HepG2 (cell line): Measurements from ENCODE around the gene ZNF184. TPM values are rescaled to one million over a fixed set of nuclear protein-coding genes. Genes with fewer than 3 reads are reported as not detected.
A peak's percentile ranks its signal among the peaks of the same experiment; 100 is the strongest.

ENCODE experiments used
- AFF4 ChIP-seq: sonication (generic); formaldehyde crosslinking; IDR thresholded peaks from 2 replicates; pipeline ENCODE4 v1.4.0; 2020; ENCODE audit warnings: missing genetic modification reagents
- DMAP1 ChIP-seq: IDR thresholded peaks from 2 replicates; pipeline ENCODE4 v1.6.1; 2016
- EP300 ChIP-seq, 3 experiments: sonication (generic) in 1 of 3; formaldehyde crosslinking in 1 of 3; IDR thresholded peaks; 2 replicates each; pipeline versions ENCODE4 v1.5.1 to v1.6.1; 2011 to 2020; ENCODE audit warnings: low read depth in 2 of 3, low read length in 2 of 3, borderline replicate concordance in 1 of 3, improper control_type of control experiment in 1 of 3, mild to moderate bottlenecking in 1 of 3, missing genetic modification reagents in 1 of 3, moderate library complexity in 1 of 3
- HBP1 ChIP-seq: IDR thresholded peaks from 2 replicates; pipeline ENCODE4 v1.6.1; 2016; ENCODE audit warnings: low read depth, control low read depth
- HNRNPH1 ChIP-seq: fragments of 200-400 bp; formaldehyde crosslinking; optimal IDR thresholded peaks from 2 replicates; pipeline ENCODE3; 2017; ENCODE audit warnings: mild to moderate bottlenecking, low read depth, low read length
- IRF1 ChIP-seq: sonication (generic); formaldehyde crosslinking; IDR thresholded peaks from 2 replicates; pipeline ENCODE4 v1.4.0; 2020; ENCODE audit warnings: low read depth, mild to moderate bottlenecking, missing genetic modification reagents
- KDM4B ChIP-seq: sonication (generic); formaldehyde crosslinking; IDR thresholded peaks from 2 replicates; pipeline ENCODE4 v1.4.0; 2020; ENCODE audit warnings: missing genetic modification reagents
- MED8 ChIP-seq: sonication (generic); formaldehyde crosslinking; IDR thresholded peaks from 2 replicates; pipeline ENCODE4 v1.8.1; 2023; ENCODE audit warnings: mild to moderate bottlenecking, missing genetic modification reagents; ENCODE audit not compliant: insufficient replicate concordance
- MIER3 ChIP-seq: IDR thresholded peaks from 2 replicates; pipeline ENCODE4 v1.6.1; 2016; ENCODE audit warnings: missing compliant biosample characterization, borderline replicate concordance
- MXD4 ChIP-seq: IDR thresholded peaks from 2 replicates; pipeline ENCODE4 v1.6.1; 2016; ENCODE audit warnings: mild to moderate bottlenecking, missing biosample characterization, missing genetic modification reagents
- TFE3 ChIP-seq: IDR thresholded peaks from 2 replicates; pipeline ENCODE4 v1.6.1; 2016
- USF2 ChIP-seq, 2 experiments: sonication (generic) in 1 of 2; formaldehyde crosslinking in 1 of 2; IDR thresholded peaks; 2 replicates each; pipeline versions ENCODE4 v1.5.1 to v1.6.1; 2011 to 2020; ENCODE audit warnings: borderline replicate concordance in 1 of 2, low read depth in 1 of 2, low read length in 1 of 2, mild to moderate bottlenecking in 1 of 2, missing genetic modification reagents in 1 of 2, moderate library complexity in 1 of 2
- ZFX ChIP-seq: sonication (generic); formaldehyde crosslinking; IDR thresholded peaks from 2 replicates; pipeline ENCODE4 v1.4.0; 2020; ENCODE audit warnings: mild to moderate bottlenecking, low read depth, missing genetic modification reagents, moderate library complexity
- ZIK1 ChIP-seq: sonication (generic); formaldehyde crosslinking; IDR thresholded peaks from 2 replicates; pipeline ENCODE4 v1.5.0; 2020; ENCODE audit warnings: mild to moderate bottlenecking, low read depth, missing genetic modification reagents, borderline replicate concordance
- ZNF431 ChIP-seq: sonication (generic); formaldehyde crosslinking; IDR thresholded peaks from 2 replicates; pipeline ENCODE4 v1.9.0; 2022; ENCODE audit warnings: missing genetic modification reagents, low read depth, mild to moderate bottlenecking, borderline replicate concordance
- ZNF619 ChIP-seq: sonication (generic); formaldehyde crosslinking; IDR thresholded peaks from 2 replicates; pipeline ENCODE4 v1.4.0; 2020; ENCODE audit warnings: mild to moderate bottlenecking, missing genetic modification reagents
- ZNF724P ChIP-seq: sonication (generic); formaldehyde crosslinking; IDR thresholded peaks from 2 replicates; pipeline ENCODE4 v1.8.0; 2022; ENCODE audit warnings: missing genetic modification reagents, borderline replicate concordance
- polyA plus RNA-seq, 8 experiments: library from polyadenylated mRNA; depleted of rRNA in 3 of 8; stranded (reverse) in 7 of 8; unstranded in 1 of 8; fragments of >200 nt; fragmentation: Illumina TruSeq in 4 of 8; extraction: Trizol in 4 of 8; gene quantifications; 2 replicates each; pipeline versions ENCODE4 v1.2.1 to v1.2.3, GENCODE V29; 2011 to 2016; ENCODE audit warnings: low read depth in 4 of 8, missing spikeins in 1 of 8, mixed read lengths in 1 of 8; ENCODE audit not compliant: insufficient read depth in 1 of 8
- total RNA-seq, 5 experiments: library from RNA; depleted of rRNA; stranded (reverse); fragments of >200 nt; fragmentation: Illumina TruSeq; extraction: Trizol; gene quantifications; 2 replicates each; pipeline ENCODE4 v1.2.3, GENCODE V29; 2016; ENCODE audit warnings: low read depth in 1 of 5

The ZNF184 gene
- total and polyA plus RNA-seq, 2 of the 13 experiments (the other 11 are each of a cell fraction or from before 2014, with no cell fraction given) = 2.1 to 10.1 TPM

- TF ChIP-seq USF2 (IDR thresholded peaks at IDR 0.05; ENCODE audit: low read depth, low read length) = no peak
- TF ChIP-seq USF2 (CRISPR knock-in tag; IDR thresholded peaks at IDR 0.05; ENCODE audit: borderline replicate concordance) = no peak; the same call in 1 of the 2 replicates
- TF ChIP-seq HBP1 (CRISPR knock-in tag) = no peak; the same call in 1 of the 2 replicates
- TF ChIP-seq KDM4B (CRISPR knock-in tag) = peak; percentile 60
- TF ChIP-seq TFE3 (CRISPR knock-in tag) = peak; percentile 60
- TF ChIP-seq MIER3 (CRISPR knock-in tag) = peak; percentile 94; the same call in 1 of the 2 replicates
- no peak for TF ChIP-seq AFF4 (CRISPR knock-in tag)
- peak; percentile 89 for TF ChIP-seq MED8
- TF ChIP-seq MXD4 (CRISPR knock-in tag) = peak; percentile 91
- TF ChIP-seq EP300 (IDR thresholded peaks at IDR 0.05; ENCODE audit: low read depth in 2 of 2, low read length in 2 of 2) = no peak; a peak in 4 of 4 replicates
- peak; percentile 39; the same call in 1 of the 2 replicates for TF ChIP-seq EP300 (CRISPR knock-in tag; IDR thresholded peaks at IDR 0.05; ENCODE audit: borderline replicate concordance)
- no peak for TF ChIP-seq HNRNPH1
- TF ChIP-seq ZNF431 (CRISPR knock-in tag) = peak; percentile 93; the same call in 1 of the 2 replicates
- peak; percentile 87 for TF ChIP-seq ZNF619 (CRISPR knock-in tag)
- peak; percentile 64 for TF ChIP-seq IRF1 (CRISPR knock-in tag)
- TF ChIP-seq ZIK1 (CRISPR knock-in tag) = no peak
- peak; percentile 96 for TF ChIP-seq ZFX (CRISPR knock-in tag)
- TF ChIP-seq ZNF724P (CRISPR knock-in tag) = 0 out of 2 replicates have a peak, but pooled peaks have one; percentile 37
- TF ChIP-seq DMAP1 (CRISPR knock-in tag) = peak; percentile 92
These were observed at the start of gene ZNF184 (continued) for GRCh38 chr6:27472617-27473400.
